H54 (cell line): Measurements from ENCODE around the gene UNC79.

Experiments
- DNase-seq: peaks from one replicate; pipeline ENCODE4 v3.0.0; 2011; ENCODE audit warnings: low spot score, mixed read lengths; ENCODE audit not compliant: insufficient read length
- FAIRE-seq: peaks from 3 replicates; lab custom pipeline; 2011; peaks lifted over from hg19 to GRCh38; lab: Jason Lieb, UNC
- POLR2A ChIP-seq: IDR thresholded peaks from 2 replicates; pipeline ENCODE4 v1.6.1; 2011; ENCODE audit warnings: low read depth, mild to moderate bottlenecking, low read length

Gene UNC79

DNA sequence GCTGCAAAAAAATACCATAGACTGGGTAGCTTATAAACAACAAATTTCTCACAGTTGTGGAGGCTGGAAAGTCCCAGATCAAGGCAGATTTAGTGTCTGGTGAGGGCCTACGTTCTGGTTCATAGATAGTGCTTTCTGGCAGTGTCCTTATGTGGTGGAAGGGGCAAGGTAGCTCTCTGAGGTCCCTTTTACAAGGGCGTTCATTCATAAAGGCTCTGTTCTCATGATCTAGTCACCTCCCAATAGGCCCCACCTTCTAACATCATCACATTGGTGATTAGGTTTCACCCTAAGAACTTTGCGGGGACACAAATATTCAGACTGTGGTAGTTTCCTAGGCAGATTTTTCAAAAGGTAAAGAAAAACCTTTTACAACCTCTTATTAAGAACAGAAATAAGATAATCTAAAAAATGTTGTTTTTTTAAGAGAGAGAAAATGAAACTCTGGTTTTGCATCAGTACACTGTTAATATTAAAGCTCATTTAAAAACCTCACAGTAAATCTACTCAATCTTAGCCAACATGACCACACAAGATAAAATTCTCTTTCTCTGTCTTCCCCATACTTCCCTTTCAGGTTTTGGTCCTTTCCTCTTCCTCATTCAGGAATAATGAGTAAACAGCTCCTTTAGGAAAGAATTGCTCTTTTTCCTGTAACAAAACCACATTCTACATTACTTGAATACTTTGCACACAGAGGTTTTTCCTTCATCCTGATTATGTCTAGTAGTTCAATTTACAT, 117.5 kb downstream of the UNC79 start:
- TF ChIP-seq POLR2A = no peak
- FAIRE-seq = no peak

DNA sequence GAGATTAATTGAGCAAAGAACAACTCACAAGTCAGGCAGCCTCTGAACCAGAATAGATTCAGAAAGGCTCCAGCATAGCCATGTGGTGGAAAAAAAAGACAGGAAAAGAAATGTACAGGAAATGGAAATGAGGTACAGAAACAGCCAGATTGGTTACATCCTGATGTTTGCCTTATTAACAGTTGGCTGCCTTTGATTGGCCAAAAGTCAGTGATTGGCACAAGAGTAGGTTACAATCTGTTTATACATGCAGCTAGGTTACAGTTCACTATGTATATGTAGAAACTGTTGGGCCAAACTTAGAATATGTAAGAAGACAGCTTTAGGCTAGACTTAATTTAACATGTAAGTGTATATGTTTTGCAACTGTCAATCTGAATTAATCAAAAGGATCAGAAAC, 118.9 kb downstream of the UNC79 start:
- TF ChIP-seq POLR2A = no peak

More for the DNA sequence above, 117.5 kb downstream of the UNC79 start:
- DNase-seq = no peak

DNA sequence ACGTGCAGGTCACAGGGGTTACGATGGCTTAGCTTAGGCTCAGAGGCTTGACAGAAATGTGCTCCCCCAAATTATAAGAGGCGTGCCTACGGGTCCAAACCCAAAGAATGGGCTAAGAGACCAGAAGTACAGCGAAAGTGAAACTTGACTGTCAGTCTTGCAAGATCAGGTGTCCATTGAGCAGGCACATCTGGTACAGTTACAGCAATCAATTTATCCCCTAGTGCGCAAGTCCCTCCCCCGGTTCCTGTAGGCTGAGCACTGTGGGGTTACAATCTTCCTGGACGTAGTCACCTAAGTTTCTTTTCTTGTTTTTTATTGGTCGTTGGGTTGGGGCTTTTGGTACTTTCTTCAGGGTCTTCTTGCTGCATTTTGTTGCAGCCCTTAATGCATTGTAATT, 134.2 kb downstream of the UNC79 start:
- no peak for FAIRE-seq
- no peak for TF ChIP-seq POLR2A
- DNase-seq = no peak

More for the DNA sequence above, 118.9 kb downstream of the UNC79 start:
- FAIRE-seq (no peak), DNase-seq (no peak)

DNA sequence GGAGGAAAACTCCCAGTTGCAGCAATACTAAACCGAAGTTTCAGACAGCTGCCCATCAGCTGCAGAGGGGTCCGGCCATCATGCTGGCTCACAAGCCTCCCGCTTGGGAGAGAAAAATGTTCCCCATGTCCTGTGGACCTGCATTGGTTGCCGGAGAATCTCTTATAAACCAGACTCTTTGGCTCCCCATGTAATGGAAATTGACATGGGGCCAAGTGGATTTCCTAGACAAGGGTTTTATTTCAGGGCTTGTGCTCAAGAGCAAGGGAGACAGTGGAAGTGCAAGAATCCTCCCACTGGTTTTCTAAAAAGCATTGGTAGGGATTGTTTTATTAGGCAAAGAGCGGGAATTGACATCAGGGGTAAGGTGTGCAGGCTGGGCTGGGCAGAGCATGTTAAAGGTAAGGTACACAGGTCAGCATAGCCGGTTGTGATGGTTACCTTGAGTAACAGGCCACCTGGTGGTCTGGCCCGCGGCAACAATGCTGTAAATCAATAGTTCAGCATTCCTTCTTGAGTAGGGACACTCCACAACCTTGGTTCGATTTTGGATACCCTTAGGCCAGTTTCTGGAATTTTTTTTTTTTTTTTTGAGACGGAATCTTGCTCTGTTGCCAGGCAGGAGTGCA, 135.4 kb downstream of the UNC79 start:
- FAIRE-seq (no peak), DNase-seq (no peak)
- TF ChIP-seq POLR2A = no peak

DNA sequence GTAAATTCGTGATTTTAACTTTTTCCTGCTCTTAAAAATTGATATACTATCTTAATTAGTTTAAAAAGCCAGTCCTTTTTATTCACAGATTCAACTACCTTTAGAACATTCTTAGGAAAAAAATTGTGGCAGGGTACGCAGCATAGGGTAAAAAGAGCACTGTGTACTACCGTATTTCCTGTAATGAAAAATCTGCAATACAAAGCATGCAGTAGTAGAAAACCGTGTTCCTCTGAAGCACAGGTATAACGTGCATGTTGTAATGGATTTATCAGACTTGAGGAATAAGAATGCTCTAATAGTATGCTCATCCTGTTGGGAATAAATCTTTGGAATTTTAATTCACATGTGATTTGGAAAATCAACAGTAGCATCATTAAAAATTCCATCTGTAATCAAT, 140.5 kb downstream of the UNC79 start:
- no peak for TF ChIP-seq POLR2A
- DNase-seq = no peak
- no peak for FAIRE-seq

DNA sequence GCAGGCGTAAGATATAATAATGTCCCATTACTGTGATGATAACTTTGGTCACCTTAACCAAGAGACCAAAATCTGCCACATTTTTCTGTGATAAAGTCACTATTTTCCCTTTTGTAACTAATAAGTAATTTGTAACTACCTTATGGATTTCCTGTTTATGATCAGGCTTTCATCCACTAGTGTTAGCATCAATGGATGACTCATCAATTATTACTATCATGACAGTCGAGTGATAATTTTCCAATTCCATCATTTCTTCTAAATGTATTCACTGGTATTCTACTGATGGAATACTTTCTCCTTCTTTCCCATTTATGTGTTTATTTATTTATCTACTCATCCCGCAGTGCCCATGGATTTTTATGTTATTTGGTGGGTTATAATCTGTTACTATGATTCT, 148.4 kb downstream of the UNC79 start:
- TF ChIP-seq POLR2A = no peak
- no peak for DNase-seq
- no peak for FAIRE-seq

DNA sequence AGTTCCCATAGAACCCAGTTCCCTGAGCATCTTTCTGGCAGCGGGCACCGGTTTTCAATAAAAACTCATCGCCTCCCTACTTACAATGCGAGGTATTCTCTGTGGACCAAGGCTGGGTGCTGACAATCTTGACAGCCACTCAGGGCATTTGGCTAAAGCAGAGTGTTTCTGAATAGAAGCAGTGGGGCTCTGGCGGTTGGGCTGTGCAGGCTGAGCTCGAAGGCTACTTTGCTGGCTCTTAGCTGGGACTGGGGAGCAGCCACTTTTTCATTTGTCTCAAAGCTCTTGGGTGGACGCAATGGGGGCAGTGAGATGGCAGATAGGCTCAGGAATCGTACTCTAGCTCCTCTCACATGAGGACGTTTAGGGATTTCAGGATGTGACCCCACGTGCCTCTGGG, 151.8 kb downstream of the UNC79 start:
- no peak for TF ChIP-seq POLR2A
- DNase-seq = no peak
- FAIRE-seq = no peak

DNA sequence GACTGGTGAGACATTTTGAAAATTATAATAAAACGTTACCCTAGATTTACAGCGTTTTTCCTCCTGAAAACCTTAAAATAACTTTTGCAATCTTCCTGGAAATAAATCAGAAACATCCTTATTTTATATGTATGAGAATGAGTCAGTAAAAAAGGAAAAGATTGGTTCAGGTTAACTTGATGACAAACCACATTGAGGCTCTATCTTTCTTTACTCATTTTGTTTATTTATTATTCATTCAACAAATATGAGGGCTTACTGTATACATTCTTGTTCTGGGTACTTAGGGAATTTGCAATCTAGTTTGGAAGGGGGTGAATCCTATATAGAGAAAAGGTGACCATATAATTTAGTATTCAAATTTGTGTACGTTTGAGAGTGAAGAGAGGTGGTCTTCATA, 156.6 kb downstream of the UNC79 start:
- no peak for TF ChIP-seq POLR2A
- no peak for DNase-seq
- no peak for FAIRE-seq

DNA sequence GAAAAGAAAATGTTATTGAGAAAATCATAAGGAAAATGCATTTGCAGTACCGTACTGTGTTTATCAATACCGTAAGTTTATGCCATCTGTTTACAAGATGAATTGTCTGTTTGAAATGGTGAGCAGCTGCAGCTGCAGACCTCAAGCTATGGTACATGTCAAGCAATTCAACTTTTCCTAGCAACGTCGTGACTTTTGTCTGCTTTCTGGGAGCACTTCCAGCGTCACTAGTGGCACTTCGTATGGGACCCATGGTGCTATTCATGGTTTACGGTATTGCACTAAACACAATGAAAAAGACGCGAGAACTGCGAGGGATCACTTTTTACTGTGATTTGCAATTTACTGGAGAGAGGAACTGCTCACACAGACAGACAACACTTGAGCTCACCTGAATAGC, 160.8 kb downstream of the UNC79 start:
- TF ChIP-seq POLR2A = no peak
- DNase-seq = no peak
- FAIRE-seq = no peak

DNA sequence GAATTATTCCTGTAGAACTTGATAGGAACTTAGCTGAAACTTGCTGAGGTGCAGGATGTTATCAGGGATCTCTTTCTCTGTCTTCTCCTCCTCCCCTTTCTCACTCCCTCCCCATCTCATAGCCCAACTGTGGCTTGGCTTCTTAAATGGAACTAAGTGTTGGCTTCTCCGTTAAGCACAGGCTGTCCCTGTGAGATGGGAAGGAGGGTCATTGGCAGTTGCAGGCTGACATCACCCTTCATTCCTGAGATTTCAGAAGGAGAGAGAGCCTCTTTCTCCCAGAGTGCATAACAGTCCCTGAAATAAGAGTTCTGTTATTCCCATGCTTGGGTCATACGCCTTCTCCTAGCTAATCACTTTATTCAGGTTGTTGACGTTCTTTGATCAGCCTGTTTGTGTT, 162.0 kb downstream of the UNC79 start:
- FAIRE-seq (no peak), DNase-seq (no peak)
- TF ChIP-seq POLR2A = no peak

DNA sequence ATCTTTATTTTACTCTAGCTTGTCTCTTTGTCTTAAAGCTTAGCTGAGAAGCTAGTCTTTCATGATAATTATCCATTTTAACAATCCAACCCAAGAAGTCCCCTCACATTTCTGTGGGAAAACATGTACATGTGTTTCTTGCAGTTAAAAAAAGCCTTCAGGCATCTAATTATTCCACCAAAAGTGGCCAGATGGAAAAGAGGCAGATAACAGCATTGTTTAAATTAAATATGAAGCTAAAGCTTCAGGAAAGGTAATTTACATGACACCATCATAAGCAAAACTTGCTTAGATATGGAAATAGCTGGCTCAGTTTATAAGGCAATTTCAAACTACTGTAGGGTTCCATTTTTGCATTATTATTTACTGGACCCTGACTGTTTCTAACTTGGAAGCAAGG, 175.4 kb downstream of the UNC79 start:
- no peak for TF ChIP-seq POLR2A
- no peak for DNase-seq
- no peak for FAIRE-seq

DNA sequence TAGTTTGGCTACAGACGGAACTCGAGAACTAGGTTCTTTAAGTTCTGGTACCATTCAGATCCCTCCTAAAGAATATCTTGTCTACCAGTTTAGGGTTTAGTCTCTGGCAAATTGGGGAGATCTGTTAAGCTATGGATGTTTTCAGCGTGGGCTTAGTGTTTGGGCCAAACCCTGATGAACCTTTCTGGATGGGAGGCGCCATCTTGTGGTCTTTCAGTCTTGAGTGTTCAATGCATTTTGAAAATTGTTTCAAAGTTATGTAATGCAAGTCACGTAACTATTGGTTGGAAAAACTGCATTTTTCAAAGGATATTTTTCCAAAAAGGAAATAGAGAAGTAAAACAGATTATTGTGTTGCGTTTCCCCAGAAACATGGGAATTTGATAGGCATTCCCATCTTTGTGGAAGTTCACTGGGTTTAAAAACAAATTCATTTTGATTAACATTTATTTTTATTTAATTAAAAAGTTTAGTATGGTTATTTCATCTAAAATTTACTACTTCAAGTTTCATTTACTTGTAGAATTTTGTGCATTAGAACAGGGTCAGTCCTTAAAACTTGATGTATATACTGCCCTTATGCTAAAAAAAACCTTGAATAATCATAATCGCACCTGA, 188.5 kb downstream of the UNC79 start:
- DNase-seq (peak; percentile 4), FAIRE-seq (no peak)
- no peak for TF ChIP-seq POLR2A

DNA sequence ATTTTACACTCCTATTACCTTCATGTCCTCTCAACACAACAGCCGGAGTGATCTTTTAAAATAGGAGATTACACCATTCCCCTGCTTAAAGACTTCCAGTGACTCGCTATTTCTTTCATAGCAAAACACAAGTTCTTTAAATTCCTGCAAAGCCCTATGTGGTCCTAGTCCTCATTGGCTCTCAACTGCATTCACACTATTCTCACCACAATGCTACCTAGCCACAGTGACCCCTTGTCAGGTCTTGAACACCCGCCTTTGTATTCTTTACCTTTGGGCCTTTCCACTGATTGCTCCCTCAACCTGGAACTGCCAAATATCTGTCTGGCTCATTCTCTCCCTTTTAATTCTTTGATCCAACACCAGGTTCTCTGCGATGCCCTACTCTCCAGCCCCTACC, 197.3 kb downstream of the UNC79 start:
- no peak for FAIRE-seq
- no peak for TF ChIP-seq POLR2A
- no peak for DNase-seq

DNA sequence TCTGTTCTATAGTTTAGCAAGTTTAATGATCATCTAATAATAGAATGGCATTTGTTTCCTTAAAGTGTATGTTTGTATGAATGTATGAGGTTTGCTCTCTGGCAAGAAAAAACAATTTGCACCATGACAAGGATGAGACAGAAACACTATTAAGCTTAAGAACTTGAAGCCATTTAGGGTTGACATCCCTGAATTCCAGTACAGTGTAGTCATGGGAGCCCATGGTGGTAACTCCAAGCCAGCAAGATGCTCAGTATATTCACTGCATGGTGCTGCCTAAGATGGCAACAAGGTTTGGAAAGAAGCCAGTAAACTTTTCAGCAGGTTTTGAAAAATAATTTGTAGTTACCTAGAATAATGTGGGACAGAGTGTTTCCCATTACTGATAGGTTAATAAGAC, 198.9 kb downstream of the UNC79 start:
- FAIRE-seq (no peak), DNase-seq (no peak)
- no peak for TF ChIP-seq POLR2A
